GM18526 (cell line): ENCODE measurements around the gene CREB3L2.

Source experiments
- POLR2A ChIP-seq: IDR thresholded peaks from 3 replicates; pipeline ENCODE4 v1.6.1; 2011; ENCODE audit not compliant: insufficient read length; ENCODE audit errors: extremely low read depth

The CREB3L2 gene, protein sequence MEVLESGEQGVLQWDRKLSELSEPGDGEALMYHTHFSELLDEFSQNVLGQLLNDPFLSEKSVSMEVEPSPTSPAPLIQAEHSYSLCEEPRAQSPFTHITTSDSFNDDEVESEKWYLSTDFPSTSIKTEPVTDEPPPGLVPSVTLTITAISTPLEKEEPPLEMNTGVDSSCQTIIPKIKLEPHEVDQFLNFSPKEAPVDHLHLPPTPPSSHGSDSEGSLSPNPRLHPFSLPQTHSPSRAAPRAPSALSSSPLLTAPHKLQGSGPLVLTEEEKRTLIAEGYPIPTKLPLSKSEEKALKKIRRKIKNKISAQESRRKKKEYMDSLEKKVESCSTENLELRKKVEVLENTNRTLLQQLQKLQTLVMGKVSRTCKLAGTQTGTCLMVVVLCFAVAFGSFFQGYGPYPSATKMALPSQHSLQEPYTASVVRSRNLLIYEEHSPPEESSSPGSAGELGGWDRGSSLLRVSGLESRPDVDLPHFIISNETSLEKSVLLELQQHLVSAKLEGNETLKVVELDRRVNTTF

DNA sequence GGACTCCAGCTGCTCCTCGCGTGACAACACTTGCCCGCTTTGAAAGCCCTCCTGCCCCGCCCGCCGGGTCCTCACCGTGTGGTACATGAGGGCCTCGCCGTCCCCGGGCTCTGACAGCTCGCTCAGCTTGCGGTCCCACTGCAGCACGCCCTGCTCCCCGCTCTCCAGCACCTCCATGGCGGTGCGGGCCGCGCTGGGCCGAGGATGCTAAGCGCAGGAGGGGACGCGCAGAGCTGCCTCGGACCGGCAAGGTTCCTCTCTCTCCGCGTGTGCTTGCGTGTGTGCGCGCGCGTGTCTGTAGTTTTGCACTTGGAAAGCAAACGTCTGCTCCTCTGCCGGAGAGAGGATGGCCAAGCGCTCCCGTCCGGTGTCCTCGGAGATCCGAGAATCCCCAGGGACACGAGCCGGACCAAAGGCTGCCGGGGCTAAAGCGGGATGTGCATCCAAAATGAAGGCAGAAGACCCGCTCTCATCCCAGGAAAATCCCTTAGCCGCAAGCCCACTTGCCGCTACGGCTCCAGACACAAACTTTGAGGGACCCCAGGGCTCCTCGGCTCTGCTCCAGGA is at the start of gene CREB3L2:
CREB3L2 (minus strand) TSS at position 558 of the 567 bp plus-strand sequence; CDS start at position 177, 381 bp downstream.
- peak; percentile 51 for TF ChIP-seq POLR2A

DNA sequence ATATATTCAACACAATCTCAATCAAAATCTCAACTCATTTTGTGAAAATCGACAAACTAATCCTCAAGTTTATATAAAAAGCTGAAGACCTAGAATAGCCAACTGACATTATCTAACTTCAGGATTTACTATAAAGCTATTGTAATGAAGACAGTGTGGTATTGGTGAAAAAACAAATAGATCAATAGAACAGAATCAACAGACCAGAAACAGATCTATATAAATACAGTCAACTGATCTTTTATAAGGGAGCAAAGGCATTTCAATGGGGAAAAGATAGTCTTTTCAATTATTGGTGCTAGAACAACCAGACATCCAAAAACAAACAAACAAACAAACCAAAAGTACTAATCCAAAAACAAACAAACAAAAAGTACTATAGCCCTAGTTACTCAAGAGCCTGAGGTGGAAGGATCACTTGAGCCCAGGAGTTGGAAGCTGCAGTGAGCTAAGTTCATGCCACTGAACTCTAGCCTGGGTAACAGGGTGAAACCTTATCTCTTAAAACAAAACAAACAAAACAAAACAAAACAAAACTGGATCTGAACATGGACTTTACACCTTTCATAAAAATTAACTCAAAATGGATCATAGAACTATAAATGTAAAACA is 47.7 kb upstream of the CREB3L2 start:
- no peak for TF ChIP-seq POLR2A

DNA sequence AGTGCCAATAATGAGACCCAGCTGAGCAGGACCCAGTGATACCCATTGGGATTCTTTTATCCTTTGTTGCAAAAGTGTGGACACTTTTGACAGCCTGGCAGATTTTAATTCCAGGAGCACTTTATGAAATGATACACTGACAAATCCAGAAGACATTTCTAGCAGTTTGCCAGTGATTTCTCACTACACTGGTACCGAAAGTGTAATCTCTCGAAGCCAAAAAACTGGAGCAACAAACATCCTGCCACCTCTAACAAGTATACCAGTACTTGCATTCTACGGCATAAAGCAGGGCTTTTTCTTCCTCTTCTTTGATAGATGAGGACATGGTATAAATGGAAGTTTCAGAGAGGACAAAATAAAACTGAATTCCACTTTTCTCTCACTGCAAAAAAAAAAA is 46.0 kb upstream of the CREB3L2 start:
- no peak for TF ChIP-seq POLR2A

DNA sequence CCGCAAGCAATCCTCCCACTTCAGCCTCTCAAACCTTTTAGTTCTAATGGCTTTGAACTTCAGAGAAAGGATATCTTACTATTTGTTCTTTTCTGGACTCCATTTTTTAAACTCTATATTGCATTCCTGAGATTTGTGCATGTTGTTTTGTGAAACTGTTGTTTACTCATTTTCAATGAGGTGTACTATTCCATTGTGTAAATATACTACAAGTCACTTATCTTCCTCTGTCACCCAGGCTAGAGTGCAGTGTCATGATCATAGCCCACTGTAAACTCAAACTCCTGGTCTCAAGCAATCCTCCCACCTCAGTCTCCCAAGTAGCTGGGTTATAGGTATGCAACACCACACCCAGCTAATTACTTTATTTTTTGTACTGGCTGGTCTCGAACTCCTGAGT is 43.0 kb upstream of the CREB3L2 start:
- TF ChIP-seq POLR2A, result no peak

DNA sequence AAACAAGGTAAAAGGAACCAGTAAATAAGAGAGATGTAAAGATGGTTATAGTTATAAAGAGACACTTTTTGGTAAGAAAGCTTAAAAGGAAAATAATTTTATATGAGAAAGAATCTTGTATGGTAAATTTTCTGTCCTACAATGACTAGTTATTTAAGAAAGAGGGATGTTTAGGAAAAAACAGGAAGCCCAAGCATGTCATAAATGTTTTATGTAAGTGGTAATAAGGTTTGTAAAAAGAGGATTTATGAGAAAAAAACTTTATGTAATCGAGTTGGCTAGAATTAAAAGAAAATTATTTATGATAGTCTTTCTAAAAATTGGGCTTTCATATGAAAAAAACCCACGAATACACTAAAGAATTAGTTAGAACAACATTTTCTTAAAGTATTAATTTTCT is 34.2 kb upstream of the CREB3L2 start:
- no peak for TF ChIP-seq POLR2A

DNA sequence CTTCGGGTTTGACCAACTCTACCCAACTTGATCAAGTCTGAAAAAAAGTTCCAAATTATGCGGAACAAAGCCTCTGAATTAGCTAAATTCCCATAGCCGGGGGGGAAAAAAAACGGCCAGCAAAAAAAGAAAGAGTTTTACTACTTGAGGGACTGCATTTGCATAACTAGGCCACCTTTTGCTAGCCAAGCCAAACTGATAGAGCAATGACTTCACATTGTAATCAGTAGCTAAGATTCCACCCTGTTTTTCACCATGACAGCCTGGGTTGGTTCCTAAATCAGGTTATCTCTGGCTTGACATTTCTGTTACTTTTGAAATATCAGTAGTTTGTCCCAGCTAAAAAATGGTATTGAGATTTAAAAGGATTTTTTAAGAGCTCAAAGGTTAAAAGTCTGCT is 31.4 kb upstream of the CREB3L2 start:
- TF ChIP-seq POLR2A, result no peak

DNA sequence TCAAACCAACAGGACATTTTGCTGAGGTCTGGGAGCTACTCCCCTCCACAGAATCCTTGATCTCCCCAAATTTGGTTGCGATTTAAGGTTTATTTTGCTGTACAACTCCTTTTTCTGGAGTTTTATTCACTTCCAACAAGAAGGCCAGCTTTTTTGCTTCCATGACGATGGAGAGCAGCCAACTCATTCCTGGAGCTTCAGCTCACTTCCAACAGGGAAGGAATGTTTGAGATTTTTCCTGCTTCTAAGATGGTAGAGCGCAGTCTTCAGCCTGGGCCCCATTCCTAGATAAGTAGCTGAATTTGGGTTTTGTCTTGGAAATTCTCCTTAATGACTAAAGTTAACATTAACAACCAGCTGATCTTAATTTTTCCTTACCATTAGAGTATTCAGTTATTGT is 30.9 kb upstream of the CREB3L2 start:
- no peak for TF ChIP-seq POLR2A

DNA sequence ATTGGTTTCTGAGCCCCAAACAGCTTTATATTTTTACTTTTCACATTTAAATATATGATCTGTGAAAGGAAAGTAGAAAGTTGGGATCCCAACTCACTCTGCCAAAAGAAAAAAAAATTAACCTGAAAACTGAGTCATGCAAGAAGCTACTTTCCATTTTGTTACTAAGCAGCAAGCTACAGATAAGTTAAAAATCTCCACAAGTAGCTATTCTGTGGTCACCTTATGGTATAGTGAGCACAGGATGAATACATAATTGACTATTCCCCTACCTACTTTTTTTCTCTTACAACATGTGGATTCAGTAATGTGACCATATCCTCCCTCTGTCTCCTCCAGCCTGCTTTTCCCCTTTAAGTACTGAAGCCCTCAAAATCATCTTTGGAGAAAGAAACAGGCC is 30.3 kb upstream of the CREB3L2 start:
- no peak for TF ChIP-seq POLR2A

DNA sequence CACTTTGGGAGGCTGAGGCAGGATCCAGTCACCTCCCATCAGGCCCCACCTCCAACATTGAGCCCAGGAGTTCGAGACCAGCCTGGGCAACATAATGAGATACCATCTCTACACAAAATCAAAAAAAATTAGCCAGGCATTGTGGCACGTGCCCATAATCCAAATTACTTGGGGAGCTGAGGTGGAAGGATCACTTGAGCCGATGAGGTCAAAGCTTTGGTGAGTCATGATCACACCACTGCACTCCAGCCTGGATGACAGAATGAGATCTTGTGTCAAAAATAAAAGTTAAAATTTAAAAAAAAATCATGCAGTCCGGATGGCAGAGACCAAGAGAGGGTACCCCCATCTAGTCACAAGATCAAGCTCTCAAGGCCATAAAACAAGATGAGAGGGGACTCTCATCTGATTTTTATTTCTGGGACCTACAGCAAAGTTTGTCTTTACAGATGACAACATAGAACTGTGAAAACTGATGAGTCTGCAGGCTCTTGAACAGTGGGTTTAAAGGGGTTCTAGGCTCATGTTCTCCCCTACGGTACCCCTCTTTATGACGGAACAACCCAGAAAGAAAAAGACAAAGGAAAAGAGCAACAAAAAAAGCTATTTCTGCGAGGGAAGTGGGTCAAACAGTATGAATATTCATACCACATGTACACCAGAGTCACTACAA is 28.9 kb upstream of the CREB3L2 start:
- TF ChIP-seq POLR2A, result no peak

DNA sequence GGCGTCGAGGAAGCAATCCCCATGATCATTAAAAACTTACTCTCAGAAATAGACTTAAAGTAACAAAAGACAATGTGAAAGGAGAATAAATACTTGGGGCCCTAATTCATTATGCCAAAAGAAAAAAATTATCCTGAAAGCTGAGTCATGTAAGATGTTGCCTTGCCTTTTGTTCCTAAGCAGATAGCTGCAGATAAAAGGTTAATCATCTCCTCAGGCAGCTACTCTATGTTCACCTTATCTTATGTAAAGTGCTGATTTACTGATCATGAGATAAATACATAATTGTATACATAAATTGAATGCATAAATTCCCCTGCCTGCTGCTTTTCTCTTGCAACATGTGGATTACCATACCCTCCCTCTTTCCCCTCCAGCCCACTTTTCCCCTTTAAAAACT is 28.1 kb upstream of the CREB3L2 start:
- no peak for TF ChIP-seq POLR2A

DNA sequence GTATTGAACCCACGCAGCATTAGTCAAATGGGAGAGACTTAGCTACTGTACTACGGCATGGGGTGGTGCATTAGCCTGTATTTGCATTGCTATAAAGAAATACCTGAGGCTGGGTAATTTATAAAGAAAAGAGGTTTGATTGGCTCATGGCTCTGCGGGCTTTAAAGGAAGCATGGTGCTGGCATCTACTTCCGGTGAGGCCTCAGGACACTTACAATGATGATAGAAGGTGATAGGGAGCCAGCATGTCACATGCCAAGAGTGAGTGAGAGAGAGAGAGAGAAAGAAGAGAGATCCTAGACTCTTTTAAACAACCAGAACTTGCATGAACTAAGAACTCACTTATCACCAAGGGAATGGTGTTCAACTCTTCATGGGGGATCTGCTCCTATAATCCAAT is 27.2 kb upstream of the CREB3L2 start:
- TF ChIP-seq POLR2A, result no peak

DNA sequence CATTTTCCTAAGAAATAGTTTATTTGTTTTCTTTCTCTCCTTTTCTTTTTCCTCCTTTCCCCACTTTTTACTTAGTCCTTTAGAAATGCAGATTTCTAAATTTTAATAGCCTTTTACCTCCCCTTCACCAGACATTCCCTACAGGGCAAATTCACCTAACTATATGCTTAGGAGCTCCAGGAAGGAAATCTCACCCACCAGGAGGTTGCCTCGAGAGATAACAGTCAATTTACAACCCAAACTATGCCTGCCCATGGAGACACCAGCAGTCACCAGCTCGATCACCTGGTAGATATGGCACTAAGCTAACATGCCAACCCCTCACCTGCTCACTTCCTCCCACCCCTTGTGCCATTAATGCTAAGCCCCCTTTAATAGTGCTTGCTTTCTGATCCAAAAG is 25.2 kb upstream of the CREB3L2 start:
- no peak for TF ChIP-seq POLR2A

DNA sequence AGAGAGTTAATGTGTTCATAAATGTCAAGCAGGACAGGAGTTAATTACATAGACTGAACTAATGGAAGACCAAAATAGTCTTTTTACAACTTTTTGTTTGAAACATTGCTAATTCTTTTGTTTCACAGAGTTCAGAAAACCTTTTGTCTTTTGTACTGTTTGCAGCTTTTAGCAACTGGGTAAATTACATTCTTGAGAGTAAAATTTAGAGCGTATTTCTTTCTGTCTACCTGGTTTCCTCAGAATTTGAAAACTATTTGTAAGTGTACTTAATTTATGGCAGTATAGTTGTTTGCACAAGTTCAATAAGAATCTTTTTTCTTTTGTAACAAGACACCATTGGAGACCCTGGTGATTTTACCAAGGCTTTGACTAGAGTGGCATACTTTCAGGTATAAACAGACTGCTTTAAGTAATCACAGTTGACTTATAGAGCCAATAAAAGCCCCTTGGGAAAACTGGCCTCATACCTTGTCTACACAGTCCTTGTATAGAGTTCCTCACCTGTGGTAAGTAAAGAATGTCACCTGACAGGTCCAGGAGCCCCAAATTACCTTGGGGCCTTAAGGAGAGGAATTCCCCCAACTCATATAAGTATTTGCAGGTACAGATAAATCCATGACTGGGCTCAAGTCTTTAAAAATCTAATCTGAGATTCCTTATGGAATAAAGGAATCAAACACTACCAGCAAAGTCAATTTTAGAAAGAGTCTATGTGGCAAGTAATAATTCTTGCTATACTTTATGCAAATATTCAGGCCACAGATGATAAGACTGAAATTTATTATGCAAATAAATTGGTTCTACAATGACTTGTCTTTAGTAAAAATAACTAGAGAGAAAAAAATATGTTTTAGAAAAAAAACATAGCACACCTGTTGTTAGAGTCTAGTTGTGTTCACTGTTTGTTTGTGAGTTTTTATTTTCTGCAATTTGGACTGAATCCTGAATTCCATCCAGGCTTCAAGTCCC is 23.6 kb upstream of the CREB3L2 start:
- no peak for TF ChIP-seq POLR2A

DNA sequence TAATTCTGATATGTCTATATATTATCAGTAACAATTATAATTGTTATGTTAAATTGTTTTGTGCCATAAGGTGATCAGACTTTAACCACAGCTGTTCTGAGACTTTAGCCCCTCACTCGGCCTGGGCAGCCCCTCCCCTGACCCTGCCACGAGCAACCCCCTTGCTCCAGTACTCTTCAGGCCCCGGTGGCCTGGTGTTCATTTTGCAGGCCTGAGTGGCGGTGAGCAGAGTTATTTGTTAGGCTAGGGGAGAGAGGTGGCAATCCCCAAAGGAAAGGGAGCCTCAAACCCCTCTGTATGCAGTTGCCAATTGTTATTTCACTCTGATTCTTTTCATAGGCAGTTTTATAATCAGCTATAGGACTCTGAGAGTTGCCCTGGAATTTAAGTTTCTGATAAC is 22.9 kb upstream of the CREB3L2 start:
- no peak for TF ChIP-seq POLR2A

DNA sequence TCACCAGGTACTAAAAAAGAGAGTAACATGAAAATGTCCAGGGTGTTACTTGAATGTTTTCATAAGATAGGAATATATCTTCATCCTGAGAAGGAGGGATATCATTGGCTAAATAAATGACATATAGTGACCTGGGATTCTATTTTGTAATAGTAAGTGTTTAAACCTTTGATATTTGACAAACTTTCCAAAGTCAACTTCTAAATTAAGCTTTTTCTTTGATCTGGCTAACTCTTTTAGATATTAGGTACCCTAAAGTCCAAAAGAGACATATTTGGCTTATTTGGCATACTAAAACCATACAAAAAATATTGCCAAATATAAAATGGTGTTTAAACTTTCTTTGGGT is 22.4 kb upstream of the CREB3L2 start:
- TF ChIP-seq POLR2A, result no peak
